Astrocyte (in vitro differentiated cells and primary cell): ENCODE results near the gene ADAMTS3. TPM values are rescaled to one million over a fixed set of nuclear protein-coding genes. Genes with fewer than 3 reads are reported as not detected.

Source experiments
- DNase-seq: peaks from one replicate; pipeline ENCODE4 v3.0.0-alpha.2; 2010; ENCODE audit warnings: low read depth
- FAIRE-seq: peaks from 2 replicates; lab custom pipeline; 2011; peaks lifted over from hg19 to GRCh38; lab: Jason Lieb, UNC
- H2AFZ ChIP-seq: 2 replicates; pipeline ENCODE4 v1.6.0; 2012; ENCODE audit warnings: low read depth, low read length, inconsistent platforms
- H3K27ac ChIP-seq: 2 replicates; pipeline ENCODE4 v1.5.1; 2011; ENCODE audit warnings: low read depth, low read length, inconsistent platforms
- H3K27me3 ChIP-seq: 2 replicates; pipeline ENCODE4 v1.6.0; 2011; ENCODE audit warnings: low read length, inconsistent platforms; ENCODE audit not compliant: insufficient read depth
- H3K36me3 ChIP-seq: 2 replicates; pipeline ENCODE4 v1.5.1; 2011; ENCODE audit warnings: low read length, inconsistent platforms; ENCODE audit not compliant: insufficient read depth
- H3K4me1 ChIP-seq: 2 replicates; pipeline ENCODE4 v1.5.1; 2011; ENCODE audit warnings: low read length, inconsistent platforms; ENCODE audit not compliant: insufficient read depth
- H3K4me2 ChIP-seq: 2 replicates; pipeline ENCODE4 v1.6.0; 2012; ENCODE audit warnings: low read length, inconsistent platforms
- H3K4me3 ChIP-seq: 2 replicates; pipeline ENCODE4 v1.5.1; 2011; ENCODE audit warnings: low read depth, mild to moderate bottlenecking, low read length, inconsistent platforms; ENCODE audit not compliant: insufficient read depth
- H3K79me2 ChIP-seq: 2 replicates; pipeline ENCODE4 v1.6.0; 2012; ENCODE audit warnings: mild to moderate bottlenecking, low read length, inconsistent platforms; ENCODE audit not compliant: insufficient read depth
- H3K9ac ChIP-seq: 2 replicates; pipeline ENCODE4 v1.6.0; 2012; ENCODE audit warnings: mild to moderate bottlenecking, low read length, inconsistent platforms
- H3K9me3 ChIP-seq: 2 replicates; pipeline ENCODE4 v1.5.1; 2012; ENCODE audit warnings: low read depth, mild to moderate bottlenecking, low read length, inconsistent platforms; ENCODE audit not compliant: insufficient read depth
- H4K20me1 ChIP-seq: 2 replicates; pipeline ENCODE4 v1.6.0; 2012; ENCODE audit warnings: low read length, inconsistent platforms; ENCODE audit not compliant: insufficient read depth
- H3K27ac Mint-ChIP-seq: one replicate; pipeline ENCODE4 v1.8.0; 2021; ENCODE audit warnings: mild to moderate bottlenecking, mixed read lengths; ENCODE audit not compliant: unreplicated experiment
- H3K27me3 Mint-ChIP-seq: one replicate; pipeline ENCODE4 v1.8.0; 2021; ENCODE audit warnings: low read depth, mixed read lengths; ENCODE audit not compliant: unreplicated experiment
- H3K36me3 Mint-ChIP-seq: one replicate; pipeline ENCODE4 v1.8.0; 2021; ENCODE audit warnings: low read depth, mixed read lengths; ENCODE audit not compliant: unreplicated experiment
- H3K4me1 Mint-ChIP-seq: one replicate; pipeline ENCODE4 v1.8.0; 2021; ENCODE audit warnings: low read depth, mixed read lengths; ENCODE audit not compliant: unreplicated experiment
- H3K4me3 Mint-ChIP-seq: one replicate; pipeline ENCODE4 v1.8.0; 2021; ENCODE audit warnings: mild to moderate bottlenecking, moderate library complexity, mixed read lengths; ENCODE audit not compliant: unreplicated experiment
- H3K9me3 Mint-ChIP-seq: one replicate; pipeline ENCODE4 v1.8.0; 2021; ENCODE audit warnings: mild to moderate bottlenecking, mixed read lengths; ENCODE audit not compliant: unreplicated experiment
- EZH2 ChIP-seq: IDR thresholded peaks from 2 replicates; pipeline ENCODE4 v1.6.1; 2012; ENCODE audit warnings: mild to moderate bottlenecking, low read length, inconsistent platforms; ENCODE audit not compliant: insufficient read depth
- total RNA-seq: library from RNA; stranded (reverse); gene quantifications from 2 replicates; pipeline ENCODE4 v1.2.1, GENCODE V29; 2021
- TF ChIP-seq, protein P1 (sequence below): IDR thresholded peaks from 2 replicates; pipeline ENCODE4 v1.5.1; 2011; ENCODE audit warnings: low read depth, mild to moderate bottlenecking, inconsistent platforms, low read length, moderate library complexity; ENCODE audit not compliant: insufficient read depth

Gene ADAMTS3
- total RNA-seq, 1 donor from 2014 or later: 4.2 TPM

- DNase-seq (no peak), FAIRE-seq (no peak)
- no peaks in the 10 kb centered on the region for H3K9me3 ChIP-seq
- no peak overlapping the region for H3K4me2 ChIP-seq
- no peak overlapping the region for H3K9ac ChIP-seq
- no peaks in the 10 kb centered on the region for H4K20me1 ChIP-seq
- no peak for TF ChIP-seq EZH2
- TF ChIP-seq, protein P1, sequence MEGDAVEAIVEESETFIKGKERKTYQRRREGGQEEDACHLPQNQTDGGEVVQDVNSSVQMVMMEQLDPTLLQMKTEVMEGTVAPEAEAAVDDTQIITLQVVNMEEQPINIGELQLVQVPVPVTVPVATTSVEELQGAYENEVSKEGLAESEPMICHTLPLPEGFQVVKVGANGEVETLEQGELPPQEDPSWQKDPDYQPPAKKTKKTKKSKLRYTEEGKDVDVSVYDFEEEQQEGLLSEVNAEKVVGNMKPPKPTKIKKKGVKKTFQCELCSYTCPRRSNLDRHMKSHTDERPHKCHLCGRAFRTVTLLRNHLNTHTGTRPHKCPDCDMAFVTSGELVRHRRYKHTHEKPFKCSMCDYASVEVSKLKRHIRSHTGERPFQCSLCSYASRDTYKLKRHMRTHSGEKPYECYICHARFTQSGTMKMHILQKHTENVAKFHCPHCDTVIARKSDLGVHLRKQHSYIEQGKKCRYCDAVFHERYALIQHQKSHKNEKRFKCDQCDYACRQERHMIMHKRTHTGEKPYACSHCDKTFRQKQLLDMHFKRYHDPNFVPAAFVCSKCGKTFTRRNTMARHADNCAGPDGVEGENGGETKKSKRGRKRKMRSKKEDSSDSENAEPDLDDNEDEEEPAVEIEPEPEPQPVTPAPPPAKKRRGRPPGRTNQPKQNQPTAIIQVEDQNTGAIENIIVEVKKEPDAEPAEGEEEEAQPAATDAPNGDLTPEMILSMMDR: no peak
- H3K27me3 Mint-ChIP-seq: no peaks in the 10 kb centered on the region
- H3K4me1 Mint-ChIP-seq: no peaks in the 10 kb centered on the region
- no peak overlapping the region for H2AFZ ChIP-seq
- H3K4me3 ChIP-seq: no peak overlapping the region
- H3K79me2 ChIP-seq: no peaks in the 10 kb centered on the region
- H3K36me3 Mint-ChIP-seq: peaks cover 2% of the 10 kb centered on the region
- H3K4me1 ChIP-seq: no peaks in the 10 kb centered on the region
- no peak overlapping the region for H3K27ac Mint-ChIP-seq
- no peaks in the 10 kb centered on the region for H3K27me3 ChIP-seq
- H3K36me3 ChIP-seq: no peaks in the 10 kb centered on the region
- H3K4me3 Mint-ChIP-seq: no peak overlapping the region
- peaks cover 3% of the 10 kb centered on the region for H3K9me3 Mint-ChIP-seq
- no peak overlapping the region for H3K27ac ChIP-seq
Measured at GRCh38 chr4:72507860-72508419, 61.1 kb downstream of the ADAMTS3 start.

GRCh38 chr4:72507167-72507566 lies 61.9 kb downstream of the ADAMTS3 start:
- Histone ChIP-seq H3K9ac (no peak overlapping the region), H3K4me3 (no peak overlapping the region), H3K79me2 (no peaks in the 10 kb centered on the region), H2AFZ (no peak overlapping the region), H3K27ac (no peak overlapping the region), H4K20me1 (no peaks in the 10 kb centered on the region), H3K27me3 (no peaks in the 10 kb centered on the region), H3K4me2 (no peak overlapping the region), H3K36me3 (no peaks in the 10 kb centered on the region), H3K4me1 (no peaks in the 10 kb centered on the region), H3K9me3 (no peaks in the 10 kb centered on the region)
- Mint-ChIP-seq H3K4me1 (no peaks in the 10 kb centered on the region), H3K27me3 (no peaks in the 10 kb centered on the region), H3K9me3 (peaks cover 3% of the 10 kb centered on the region), H3K4me3 (no peak overlapping the region), H3K27ac (no peak overlapping the region), H3K36me3 (peaks cover 2% of the 10 kb centered on the region)
- TF ChIP-seq, protein P1: no peak
- TF ChIP-seq EZH2: no peak
- DNase-seq: no peak
- FAIRE-seq: no peak

DNA sequence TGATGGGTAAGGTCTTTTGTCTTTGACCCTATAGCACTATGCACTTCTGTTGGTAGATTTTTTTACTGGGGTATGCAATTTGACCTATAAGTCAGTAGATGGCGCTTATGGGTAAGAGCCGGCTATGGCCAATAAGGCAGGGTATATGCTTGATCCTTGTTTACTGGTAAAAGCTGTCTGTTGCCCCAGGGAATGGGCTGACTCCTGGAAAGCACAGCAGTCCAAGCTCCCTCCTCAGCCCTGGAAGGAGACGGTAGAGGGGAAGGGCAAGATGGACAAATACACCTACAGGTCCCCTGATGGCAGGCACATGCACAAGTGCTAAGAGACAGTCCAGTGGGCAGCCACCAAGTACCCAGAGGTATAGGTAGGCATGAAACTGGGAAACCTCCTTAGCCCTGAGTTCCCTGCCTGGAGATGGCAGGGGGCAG lies 63.7 kb downstream of the ADAMTS3 start:
- Histone ChIP-seq H2AFZ (no peak overlapping the region), H3K27ac (no peak overlapping the region), H3K9me3 (no peaks in the 10 kb centered on the region), H3K36me3 (no peaks in the 10 kb centered on the region), H3K4me1 (no peaks in the 10 kb centered on the region), H4K20me1 (no peaks in the 10 kb centered on the region), H3K79me2 (no peaks in the 10 kb centered on the region), H3K9ac (no peak overlapping the region), H3K4me2 (no peak overlapping the region), H3K4me3 (no peak overlapping the region), H3K27me3 (no peaks in the 10 kb centered on the region)
- TF ChIP-seq EZH2: no peak
- TF ChIP-seq, protein P1: peak; percentile 76
- no peaks in the 10 kb centered on the region for H3K4me1 Mint-ChIP-seq
- no peaks in the 10 kb centered on the region for H3K36me3 Mint-ChIP-seq
- no peak overlapping the region for H3K27ac Mint-ChIP-seq
- FAIRE-seq: no peak
- peaks cover 1% of the 10 kb centered on the region for H3K9me3 Mint-ChIP-seq
- H3K4me3 Mint-ChIP-seq: no peak overlapping the region
- H3K27me3 Mint-ChIP-seq: no peaks in the 10 kb centered on the region
- peak; percentile 39 for DNase-seq
